Lung (tissue), 12 donors: ENCODE measurements around the gene PCSK6. TPM values are rescaled to one million over a fixed set of nuclear protein-coding genes. Genes with fewer than 3 reads are reported as not detected.

Source experiments
- ATAC-seq: fragments of 200-7000 bp; cut with Tn5 transposase; one replicate; pipeline ENCODE4 v1.9.1; 2020; ENCODE audit warnings: moderate number of reproducible peaks; ENCODE audit not compliant: insufficient read depth, low FRiP score
- DNase-seq, 3 donors: peaks; one replicate each; pipeline ENCODE4 v3.0.0-alpha.2; 2013 to 2017
- H3K27ac ChIP-seq, 2 donors: one replicate each; pipeline ENCODE4 v1.5.1; 2013; ENCODE audit warnings: mild to moderate bottlenecking in 2 of 2, moderate library complexity in 2 of 2, control low read depth in 1 of 2, inconsistent platforms in 1 of 2, low read depth in 1 of 2, low read length in 1 of 2
- H3K27me3 ChIP-seq, 3 donors: one replicate each; pipeline ENCODE4 v1.5.1; 2013; ENCODE audit warnings: low read length in 2 of 3; ENCODE audit not compliant: control insufficient read depth in 3 of 3, insufficient read depth in 3 of 3
- H3K36me3 ChIP-seq, 4 donors: one replicate each; pipeline ENCODE4 v1.5.1; 2013; ENCODE audit warnings: low read length in 4 of 4, mild to moderate bottlenecking in 1 of 4, moderate library complexity in 1 of 4; ENCODE audit not compliant: control insufficient read depth in 4 of 4, insufficient read depth in 4 of 4
- H3K4me1 ChIP-seq, 5 donors: one replicate each; pipeline ENCODE4 v1.5.1; 2013; ENCODE audit warnings: low read length in 5 of 5, mild to moderate bottlenecking in 2 of 5, moderate library complexity in 1 of 5; ENCODE audit not compliant: control insufficient read depth in 5 of 5, insufficient read depth in 5 of 5
- H3K4me3 ChIP-seq: one replicate; pipeline ENCODE4 v1.5.1; 2013; ENCODE audit warnings: mild to moderate bottlenecking, control low read depth, moderate library complexity
- H3K9ac ChIP-seq, 2 donors: one replicate each; pipeline ENCODE4 v1.5.1; 2013; ENCODE audit warnings: low read length in 2 of 2, control low read depth in 1 of 2; ENCODE audit not compliant: insufficient read depth in 1 of 2
- H3K9me3 ChIP-seq, 4 donors: one replicate each; pipeline ENCODE4 v1.5.1; 2013; ENCODE audit warnings: low read length in 3 of 4, mild to moderate bottlenecking in 1 of 4, moderate library complexity in 1 of 4; ENCODE audit not compliant: control insufficient read depth in 4 of 4, insufficient read depth in 3 of 4
- CTCF ChIP-seq: IDR thresholded peaks from 2 replicates; pipeline ENCODE4 v1.5.1; 2012; ENCODE audit warnings: mild to moderate bottlenecking; ENCODE audit errors: control extremely low read depth, extremely low read depth
- WGBS, 2 donors: extraction: QIAGEN DNeasy Blood & Tissue Kit; methylation state at CpG; one replicate each; pipeline ENCODE4 v1.1.7; 2013; 5-methylcytosine and 5-hydroxymethylcytosine counted together
- polyA plus RNA-seq, 2 donors: library from polyadenylated mRNA; stranded (reverse); fragments of 200-250 nt; gene quantifications; one replicate each; pipeline ENCODE4 v1.2.1, GENCODE V29; 2013
- total RNA-seq, 2 donors: library from RNA; depleted of rRNA in 1 of 2; stranded (reverse); fragments of >200 nt in 1 of 2; gene quantifications; one replicate each; pipeline ENCODE4 v1.2.1, GENCODE V29; 2014 to 2021
- donor health status: control.
- donor health status: control.
- donor health status: Bipolar disorder and iron deficiency.
- donor health status: healthy.
- donor health status: DM: yes; HTN: yes; CAD: no.

PCSK6 gene
- total and polyA plus RNA-seq, 4 donors, result 4.6 to 41.0 (median 8.4) TPM

DNA sequence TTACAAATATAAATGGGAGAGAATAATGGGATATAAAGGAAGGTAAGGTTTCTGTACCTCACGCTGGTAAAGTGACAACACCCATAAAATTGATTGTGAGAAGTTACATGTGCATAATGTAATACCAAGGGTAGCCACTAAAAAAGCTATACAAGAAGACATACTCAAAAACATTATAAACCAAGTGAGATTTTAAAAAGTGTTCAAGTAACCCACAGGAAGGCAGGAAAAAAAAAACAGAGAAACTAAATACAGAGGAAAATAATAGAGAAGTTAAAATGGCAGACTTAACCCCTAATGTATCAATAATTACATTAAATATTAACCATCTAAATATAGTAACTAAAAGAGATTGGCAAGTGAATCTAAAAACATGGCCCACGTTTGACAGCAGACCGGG, 76.3 kb downstream of the PCSK6 start:
- H3K27me3 ChIP-seq, result no peaks in the 10 kb centered on the region
- DNase-seq, result no peak
- no peak overlapping the region for H3K4me3 ChIP-seq
- no peaks in the 10 kb centered on the region for H3K36me3 ChIP-seq
- no peak for TF ChIP-seq CTCF
- no peak overlapping the region for H3K9ac ChIP-seq
- ATAC-seq, result no peak
- WGBS, 2 donors, result 89 to 92% methylated on average over 3 of the region's 3 CpGs
- H3K4me1 ChIP-seq, result no peaks in the 10 kb centered on the region
- no peaks in the 10 kb centered on the region for H3K9me3 ChIP-seq
- no peak overlapping the region for H3K27ac ChIP-seq

GRCh38 chr15:101411581-101411980, 77.9 kb downstream of the PCSK6 start:
- Histone ChIP-seq H3K9ac (no peak overlapping the region), H3K27me3 (no peaks in the 10 kb centered on the region), H3K27ac (no peak overlapping the region), H3K4me3 (no peak overlapping the region), H3K4me1 (no peaks in the 10 kb centered on the region), H3K36me3 (no peaks in the 10 kb centered on the region), H3K9me3 (no peaks in the 10 kb centered on the region)
- no peak for TF ChIP-seq CTCF
- 93 to 96% methylated on average over 10 of the region's 10 CpGs for WGBS, 2 donors
- DNase-seq, result no peak
- ATAC-seq, result no peak

GRCh38 chr15:101411085-101411484, 78.4 kb downstream of the PCSK6 start:
- no peak for TF ChIP-seq CTCF
- no peak for ATAC-seq
- H3K9me3 ChIP-seq, result no peaks in the 10 kb centered on the region
- no peaks in the 10 kb centered on the region for H3K36me3 ChIP-seq
- WGBS, 2 donors, result 89 to 90% methylated on average over 12 of the region's 12 CpGs
- H3K27ac ChIP-seq, result no peak overlapping the region
- H3K4me3 ChIP-seq, result no peak overlapping the region
- H3K4me1 ChIP-seq, result no peaks in the 10 kb centered on the region
- peak in 1 of 3 donors; percentile 5 for DNase-seq
- no peak overlapping the region for H3K9ac ChIP-seq
- H3K27me3 ChIP-seq, result no peaks in the 10 kb centered on the region

GRCh38 chr15:101410612-101411011, 78.9 kb downstream of the PCSK6 start:
- DNase-seq (peak in 1 of 3 donors; percentile 4), ATAC-seq (no peak)
- H3K27me3 ChIP-seq, result no peaks in the 10 kb centered on the region
- WGBS, 2 donors, result 92 to 93% methylated on average over 7 of the region's 7 CpGs
- no peak overlapping the region for H3K9ac ChIP-seq
- no peaks in the 10 kb centered on the region for H3K4me1 ChIP-seq
- TF ChIP-seq CTCF, result no peak
- H3K27ac ChIP-seq, result no peak overlapping the region
- H3K4me3 ChIP-seq, result no peak overlapping the region
- H3K9me3 ChIP-seq, result no peaks in the 10 kb centered on the region
- no peaks in the 10 kb centered on the region for H3K36me3 ChIP-seq
